Hippocampal formation (tissue), 2 donors: Measurements from ENCODE around the gene KLHL6.
"Not testable (repeated sequence)": the region's sequence is repeated elsewhere in the genome, so short reads cannot be mapped to it uniquely, and the experiment has no call there.

ENCODE experiments used
- DNase-seq, 2 donors: peaks; one replicate each; lab custom pipeline; 2025; lab: John Stamatoyannopoulos, UW

Gene KLHL6

GRCh38 chr3:183532620-183533411 is 22.7 kb downstream of the KLHL6 start:
- DNase-seq: no peak

GRCh38 chr3:183529717-183530116 is 25.8 kb downstream of the KLHL6 start:
- no peak for DNase-seq

DNA sequence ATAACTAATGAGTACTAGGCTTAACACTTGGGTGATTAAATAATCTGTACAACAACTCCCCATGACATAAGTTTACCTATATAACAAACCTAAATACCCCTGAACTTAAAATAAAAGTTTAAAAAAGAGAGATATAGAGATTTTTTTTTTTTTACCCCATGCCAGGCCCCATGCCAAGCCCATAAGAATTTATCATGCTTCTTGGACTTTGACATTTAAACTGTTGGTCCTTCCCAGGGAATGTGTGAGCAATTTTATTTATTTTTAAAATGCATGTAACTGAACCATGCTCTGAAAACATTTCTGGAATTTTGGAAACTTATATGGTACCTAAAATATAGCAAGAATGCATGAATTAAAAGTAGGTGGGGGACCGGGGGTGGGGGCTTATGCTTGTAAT is 26.3 kb downstream of the KLHL6 start:
- DNase-seq: no peak

- DNase-seq: not testable (repeated sequence)
Observed at GRCh38 chr3:183528758-183529157, 26.7 kb downstream of the KLHL6 start.

GRCh38 chr3:183527428-183528379 is 27.8 kb downstream of the KLHL6 start:
- no peak for DNase-seq

- no peak for DNase-seq
Observed at GRCh38 chr3:183526838-183527427, 28.6 kb downstream of the KLHL6 start.

GRCh38 chr3:183524476-183524875 is 31.0 kb downstream of the KLHL6 start:
- DNase-seq: no peak

DNA sequence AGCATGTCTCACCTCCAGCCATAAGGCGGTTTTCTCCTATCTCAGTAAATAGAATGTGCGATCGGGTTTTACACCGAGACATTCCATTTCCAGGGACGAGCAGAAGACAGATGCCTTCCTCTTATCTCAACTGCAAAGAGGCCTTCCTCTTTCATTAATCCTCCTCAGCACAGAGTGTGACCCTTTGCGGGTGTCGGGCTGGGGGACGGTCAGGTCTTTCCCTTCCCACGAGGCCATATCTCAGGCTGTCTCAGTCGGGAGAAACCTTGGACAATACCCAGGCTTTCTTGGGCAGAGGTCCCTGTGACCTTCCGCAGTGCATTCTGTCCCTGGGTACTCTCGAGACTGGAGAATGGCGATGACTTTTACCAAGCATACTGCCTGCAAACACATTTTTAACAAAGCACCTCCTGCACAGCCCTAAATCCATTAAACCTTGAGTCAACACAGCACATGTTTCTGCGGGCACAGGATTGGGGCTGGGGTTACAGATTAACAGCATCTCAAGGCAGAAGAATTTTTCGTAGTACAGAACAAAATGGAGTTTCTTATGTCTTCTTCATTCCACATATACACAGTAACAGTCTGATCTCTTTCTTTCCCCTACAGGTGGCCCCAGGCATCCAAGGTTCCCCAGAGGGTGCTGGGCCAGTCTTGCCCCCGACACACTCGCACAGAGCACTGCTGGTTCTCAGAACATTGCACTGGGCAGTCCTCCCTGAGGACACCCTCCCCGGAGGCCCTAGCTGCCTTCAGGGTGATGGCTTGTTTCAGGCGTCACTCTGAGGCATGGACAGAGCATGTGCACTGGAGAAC is 34.6 kb downstream of the KLHL6 start:
- not testable (repeated sequence) for DNase-seq

GRCh38 chr3:183520295-183520694 is 35.2 kb downstream of the KLHL6 start:
- not testable (repeated sequence) for DNase-seq

DNA sequence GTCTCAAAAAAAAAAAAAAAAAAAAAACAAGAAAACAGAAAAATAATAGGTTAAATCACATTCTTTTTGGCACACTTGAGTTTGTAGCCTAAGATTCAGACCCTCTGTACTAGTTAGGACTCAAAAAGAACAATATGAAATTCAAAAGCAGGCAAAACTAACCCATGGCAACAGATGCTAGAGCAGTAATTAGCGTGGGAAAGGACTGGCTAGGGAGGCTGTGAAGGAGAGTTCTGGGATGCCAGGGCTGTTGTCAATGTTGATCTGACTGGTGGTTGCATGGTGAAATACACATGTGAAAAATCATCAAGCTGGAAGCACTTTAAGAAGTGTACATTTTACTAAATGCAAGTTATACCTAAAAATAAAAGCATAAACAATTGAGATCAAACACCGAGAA is 35.6 kb downstream of the KLHL6 start:
- no peak for DNase-seq

- DNase-seq: no peak
Observed at GRCh38 chr3:183518491-183519251, 36.8 kb downstream of the KLHL6 start.

DNA sequence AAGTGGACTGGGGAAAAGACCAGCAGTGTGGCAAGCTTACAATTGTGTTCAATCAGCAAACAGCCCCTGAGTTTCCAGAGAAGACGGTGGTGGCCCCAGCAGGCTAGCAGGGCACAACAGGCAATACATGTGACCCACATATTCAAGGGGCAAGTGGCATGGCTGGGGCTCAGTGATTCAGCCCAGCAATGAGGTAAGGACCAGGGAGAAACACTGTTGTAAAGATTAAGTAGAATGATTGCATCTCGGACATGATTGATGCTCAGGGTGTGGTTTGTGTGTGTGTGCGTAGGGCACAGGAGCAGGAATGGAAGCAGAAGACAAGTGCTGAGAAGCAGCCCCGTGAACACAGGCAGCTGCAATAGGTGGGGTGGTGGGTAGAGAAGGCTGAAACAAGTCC is 37.9 kb downstream of the KLHL6 start:
- no peak for DNase-seq

GRCh38 chr3:183515968-183516851 is 39.3 kb downstream of the KLHL6 start:
- no peak for DNase-seq

- DNase-seq: no peak
Observed at GRCh38 chr3:183514021-183514420, 41.5 kb downstream of the KLHL6 start.

GRCh38 chr3:183513046-183513706 is 42.3 kb downstream of the KLHL6 start:
- no peak for DNase-seq

GRCh38 chr3:183511286-183512131 is 44.0 kb downstream of the KLHL6 start:
- not testable (repeated sequence) for DNase-seq

- no peak for DNase-seq
Observed at GRCh38 chr3:183508821-183509220, 46.7 kb downstream of the KLHL6 start.

DNA sequence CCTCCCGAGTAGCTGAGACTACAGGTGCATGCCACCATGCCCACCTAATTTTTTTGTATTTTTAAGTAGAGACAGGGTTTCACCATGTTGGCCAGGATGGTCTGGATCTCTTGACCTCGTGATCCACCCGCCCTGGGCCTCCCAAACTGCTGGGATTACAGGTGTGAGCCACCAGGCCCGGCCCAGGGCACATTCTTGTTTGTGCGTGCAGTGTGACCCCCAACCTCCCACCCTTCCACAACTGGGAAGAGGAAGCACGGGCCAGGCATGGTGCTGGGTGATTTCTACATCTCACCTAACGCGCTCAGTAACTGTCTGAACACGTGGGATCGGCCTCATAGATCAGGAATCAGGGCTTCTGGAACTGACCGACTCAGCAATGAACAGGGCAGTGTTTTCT is 48.0 kb downstream of the KLHL6 start:
- DNase-seq: no peak
